ENCODE results near the gene SV2B.

DNA sequence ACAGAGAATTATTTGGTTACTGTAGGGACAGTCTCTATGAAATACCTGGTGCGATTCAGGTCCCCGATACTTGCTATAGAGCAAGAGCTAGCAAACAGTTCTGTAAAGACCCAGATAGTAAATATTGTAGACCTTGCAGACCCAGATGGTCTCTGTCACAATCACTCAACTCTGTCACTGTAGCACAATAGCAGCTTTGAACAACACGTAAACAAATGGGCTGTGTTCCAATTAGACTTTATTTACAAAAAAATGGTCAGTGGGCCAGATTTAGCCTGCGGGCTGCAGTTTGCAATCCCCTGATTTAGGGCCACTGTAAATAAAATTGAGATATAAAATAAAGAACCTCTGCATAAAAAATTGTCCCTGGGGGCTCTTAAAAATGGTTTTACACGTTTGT, 127.7 kb downstream of the SV2B start:
- TF ChIP-seq, protein P1, sequence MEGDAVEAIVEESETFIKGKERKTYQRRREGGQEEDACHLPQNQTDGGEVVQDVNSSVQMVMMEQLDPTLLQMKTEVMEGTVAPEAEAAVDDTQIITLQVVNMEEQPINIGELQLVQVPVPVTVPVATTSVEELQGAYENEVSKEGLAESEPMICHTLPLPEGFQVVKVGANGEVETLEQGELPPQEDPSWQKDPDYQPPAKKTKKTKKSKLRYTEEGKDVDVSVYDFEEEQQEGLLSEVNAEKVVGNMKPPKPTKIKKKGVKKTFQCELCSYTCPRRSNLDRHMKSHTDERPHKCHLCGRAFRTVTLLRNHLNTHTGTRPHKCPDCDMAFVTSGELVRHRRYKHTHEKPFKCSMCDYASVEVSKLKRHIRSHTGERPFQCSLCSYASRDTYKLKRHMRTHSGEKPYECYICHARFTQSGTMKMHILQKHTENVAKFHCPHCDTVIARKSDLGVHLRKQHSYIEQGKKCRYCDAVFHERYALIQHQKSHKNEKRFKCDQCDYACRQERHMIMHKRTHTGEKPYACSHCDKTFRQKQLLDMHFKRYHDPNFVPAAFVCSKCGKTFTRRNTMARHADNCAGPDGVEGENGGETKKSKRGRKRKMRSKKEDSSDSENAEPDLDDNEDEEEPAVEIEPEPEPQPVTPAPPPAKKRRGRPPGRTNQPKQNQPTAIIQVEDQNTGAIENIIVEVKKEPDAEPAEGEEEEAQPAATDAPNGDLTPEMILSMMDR (IDR thresholded peaks at IDR 0.05) = no peak
- TF ChIP-seq POLR2AphosphoS5 (IDR thresholded peaks at IDR 0.05) = no peak
- TF ChIP-seq POLR2A (IDR thresholded peaks at IDR 0.05) = no peak

All from stomach (tissue), 4 donors.